ENCODE measurements around the gene AP1G1.

DNA sequence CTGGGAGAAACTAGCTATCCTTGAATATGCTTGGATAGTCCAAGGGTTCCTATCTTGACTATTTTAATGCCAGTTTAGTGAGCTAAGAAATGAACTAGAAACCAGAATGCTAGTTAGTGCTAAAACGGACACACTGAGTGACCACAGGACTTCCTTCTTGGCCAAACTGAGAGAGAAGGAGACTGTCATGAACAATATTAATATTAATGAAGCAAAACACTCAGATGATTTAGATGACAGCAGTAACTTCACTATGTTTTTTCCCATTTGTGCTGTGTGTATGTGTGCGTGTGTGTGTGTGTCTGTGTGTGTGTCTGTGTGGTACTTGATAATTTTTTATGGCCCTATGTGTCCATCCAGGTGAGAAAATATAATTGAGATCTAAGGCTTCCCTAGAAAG lies 34.9 kb upstream of the AP1G1 start:
- TF ChIP-seq, protein P1, sequence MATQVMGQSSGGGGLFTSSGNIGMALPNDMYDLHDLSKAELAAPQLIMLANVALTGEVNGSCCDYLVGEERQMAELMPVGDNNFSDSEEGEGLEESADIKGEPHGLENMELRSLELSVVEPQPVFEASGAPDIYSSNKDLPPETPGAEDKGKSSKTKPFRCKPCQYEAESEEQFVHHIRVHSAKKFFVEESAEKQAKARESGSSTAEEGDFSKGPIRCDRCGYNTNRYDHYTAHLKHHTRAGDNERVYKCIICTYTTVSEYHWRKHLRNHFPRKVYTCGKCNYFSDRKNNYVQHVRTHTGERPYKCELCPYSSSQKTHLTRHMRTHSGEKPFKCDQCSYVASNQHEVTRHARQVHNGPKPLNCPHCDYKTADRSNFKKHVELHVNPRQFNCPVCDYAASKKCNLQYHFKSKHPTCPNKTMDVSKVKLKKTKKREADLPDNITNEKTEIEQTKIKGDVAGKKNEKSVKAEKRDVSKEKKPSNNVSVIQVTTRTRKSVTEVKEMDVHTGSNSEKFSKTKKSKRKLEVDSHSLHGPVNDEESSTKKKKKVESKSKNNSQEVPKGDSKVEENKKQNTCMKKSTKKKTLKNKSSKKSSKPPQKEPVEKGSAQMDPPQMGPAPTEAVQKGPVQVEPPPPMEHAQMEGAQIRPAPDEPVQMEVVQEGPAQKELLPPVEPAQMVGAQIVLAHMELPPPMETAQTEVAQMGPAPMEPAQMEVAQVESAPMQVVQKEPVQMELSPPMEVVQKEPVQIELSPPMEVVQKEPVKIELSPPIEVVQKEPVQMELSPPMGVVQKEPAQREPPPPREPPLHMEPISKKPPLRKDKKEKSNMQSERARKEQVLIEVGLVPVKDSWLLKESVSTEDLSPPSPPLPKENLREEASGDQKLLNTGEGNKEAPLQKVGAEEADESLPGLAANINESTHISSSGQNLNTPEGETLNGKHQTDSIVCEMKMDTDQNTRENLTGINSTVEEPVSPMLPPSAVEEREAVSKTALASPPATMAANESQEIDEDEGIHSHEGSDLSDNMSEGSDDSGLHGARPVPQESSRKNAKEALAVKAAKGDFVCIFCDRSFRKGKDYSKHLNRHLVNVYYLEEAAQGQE (IDR thresholded peaks at IDR 0.05; ENCODE audit: borderline replicate concordance), result no peak
- TF ChIP-seq, protein P2, sequence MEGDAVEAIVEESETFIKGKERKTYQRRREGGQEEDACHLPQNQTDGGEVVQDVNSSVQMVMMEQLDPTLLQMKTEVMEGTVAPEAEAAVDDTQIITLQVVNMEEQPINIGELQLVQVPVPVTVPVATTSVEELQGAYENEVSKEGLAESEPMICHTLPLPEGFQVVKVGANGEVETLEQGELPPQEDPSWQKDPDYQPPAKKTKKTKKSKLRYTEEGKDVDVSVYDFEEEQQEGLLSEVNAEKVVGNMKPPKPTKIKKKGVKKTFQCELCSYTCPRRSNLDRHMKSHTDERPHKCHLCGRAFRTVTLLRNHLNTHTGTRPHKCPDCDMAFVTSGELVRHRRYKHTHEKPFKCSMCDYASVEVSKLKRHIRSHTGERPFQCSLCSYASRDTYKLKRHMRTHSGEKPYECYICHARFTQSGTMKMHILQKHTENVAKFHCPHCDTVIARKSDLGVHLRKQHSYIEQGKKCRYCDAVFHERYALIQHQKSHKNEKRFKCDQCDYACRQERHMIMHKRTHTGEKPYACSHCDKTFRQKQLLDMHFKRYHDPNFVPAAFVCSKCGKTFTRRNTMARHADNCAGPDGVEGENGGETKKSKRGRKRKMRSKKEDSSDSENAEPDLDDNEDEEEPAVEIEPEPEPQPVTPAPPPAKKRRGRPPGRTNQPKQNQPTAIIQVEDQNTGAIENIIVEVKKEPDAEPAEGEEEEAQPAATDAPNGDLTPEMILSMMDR (IDR thresholded peaks at IDR 0.05; ENCODE audit: poor library complexity, severe bottlenecking), result no peak
- TF ChIP-seq SMC3 (conservative IDR thresholded peaks at IDR 0.05; ENCODE audit: poor library complexity), result no peak
- TF ChIP-seq RAD21 (conservative IDR thresholded peaks at IDR 0.05), result no peak
- TF ChIP-seq MXI1 (conservative IDR thresholded peaks at IDR 0.05; ENCODE audit: poor library complexity, severe bottlenecking), result no peak

All from neural cell (in vitro differentiated cells).